SK-N-SH (cell line): ENCODE measurements around the gene POLN. TPM values are rescaled to one million over a fixed set of nuclear protein-coding genes. Genes with fewer than 3 reads are reported as not detected.

Experiments
- CTCF ChIA-PET: fragments of 300-600, 350-600 bp; formaldehyde crosslinking; extraction: SDS; loops from one replicate; lab custom pipeline; 2021; lab: Yijun Ruan, JAX
- POLR2A ChIA-PET: fragments of 350-600 bp; sonication (Branson Sonifier 250); formaldehyde crosslinking; extraction: SDS; loops from one replicate; lab custom pipeline; 2020; ENCODE audit warnings: antibody characterized with exemption, inconsistent platforms; lab: Yijun Ruan, JAX
- DNase-seq: peaks from one replicate; pipeline ENCODE4 v3.0.0; 2012
- H2AFZ ChIP-seq: fragments of 200-600 bp; sonication (generic); 2 replicates; pipeline ENCODE4 v1.8.1; 2016; ENCODE audit warnings: antibody characterized with exemption, mild to moderate bottlenecking, low read depth
- H3F3A ChIP-seq: fragments of 200-600 bp; sonication (generic); replicated peaks from 2 replicates; pipeline ENCODE3; 2016; ENCODE audit warnings: antibody characterized with exemption, mild to moderate bottlenecking; ENCODE audit not compliant: insufficient read depth
- H3K27ac ChIP-seq, 2 experiments: fragments of 200-500 bp in 1 of 2; fragments of 200-600 bp in 1 of 2; sonication (Bioruptor generic) in 1 of 2; sonication (generic), shearing (Covaris generic) in 1 of 2; 2 replicates each; pipeline versions ENCODE4 v1.5.1 to v1.6.1; 2014 to 2016; ENCODE audit warnings: low read depth in 2 of 2, inconsistent platforms in 1 of 2, low read length in 1 of 2, mild to moderate bottlenecking in 1 of 2, mixed read lengths in 1 of 2
- H3K27me3 ChIP-seq: fragments of 200-600 bp; sonication (generic), shearing (Covaris generic); 2 replicates; pipeline ENCODE4 v1.6.1; 2016; ENCODE audit warnings: mixed run types; ENCODE audit not compliant: insufficient read depth
- H3K36me3 ChIP-seq, 2 experiments: fragments of 200-500 bp in 1 of 2; fragments of 200-600 bp in 1 of 2; sonication (Bioruptor generic) in 1 of 2; sonication (generic) in 1 of 2; replicated peaks in 1 of 2; 2 replicates each; pipeline versions ENCODE3 to v1.5.1; 2014 to 2016; ENCODE audit warnings: low read length in 1 of 2, mild to moderate bottlenecking in 1 of 2; ENCODE audit not compliant: insufficient read depth in 2 of 2, control insufficient read depth in 1 of 2
- H3K4me1 ChIP-seq, 2 experiments: fragments of 200-500 bp in 1 of 2; fragments of 200-600 bp in 1 of 2; sonication (Bioruptor generic) in 1 of 2; sonication (generic), shearing (Covaris generic) in 1 of 2; 2 replicates each; pipeline versions ENCODE4 v1.5.1 to v1.6.1; 2014 to 2016; ENCODE audit warnings: low read depth in 1 of 2, low read length in 1 of 2, mixed run types in 1 of 2; ENCODE audit not compliant: insufficient read depth in 2 of 2, control insufficient read depth in 1 of 2
- H3K4me2 ChIP-seq: fragments of 200-600 bp; sonication (generic), shearing (Covaris generic); 2 replicates; pipeline ENCODE4 v1.6.1; 2017; ENCODE audit warnings: mixed run types
- H3K4me3 ChIP-seq, 2 experiments: fragments of 200-500 bp in 1 of 2; fragments of 200-600 bp in 1 of 2; sonication (Bioruptor generic) in 1 of 2; sonication (generic), shearing (Covaris generic) in 1 of 2; 2 replicates each; pipeline versions ENCODE4 v1.5.1 to v1.8.1; 2014 to 2016; ENCODE audit warnings: low read depth in 2 of 2, inconsistent platforms in 1 of 2, low read length in 1 of 2, mild to moderate bottlenecking in 1 of 2, mixed read lengths in 1 of 2, moderate library complexity in 1 of 2
- H3K79me2 ChIP-seq: fragments of 200-600 bp; sonication (generic); 2 replicates; pipeline ENCODE4 v1.8.1; 2017; ENCODE audit warnings: mild to moderate bottlenecking; ENCODE audit not compliant: insufficient read depth
- H3K9ac ChIP-seq: fragments of 200-600 bp; sonication (generic); 2 replicates; pipeline ENCODE4 v1.6.1; 2017; ENCODE audit warnings: mixed run types
- H3K9me2 ChIP-seq: fragments of 200-600 bp; sonication (generic); 2 replicates; pipeline ENCODE4 v1.6.1; 2017; ENCODE audit warnings: mixed run types
- H3K9me3 ChIP-seq: fragments of 200-600 bp; sonication (generic); 2 replicates; pipeline ENCODE4 v1.6.1; 2017; ENCODE audit warnings: mixed run types, mild to moderate bottlenecking, moderate library complexity
- H4K20me1 ChIP-seq: fragments of 200-600 bp; sonication (generic); 2 replicates; pipeline ENCODE4 v1.6.1; 2017; ENCODE audit warnings: mild to moderate bottlenecking, mixed run types; ENCODE audit not compliant: insufficient read depth
- CHD2 ChIP-seq: fragments of 150-350 bp; IDR thresholded peaks from 2 replicates; pipeline ENCODE4 v1.6.1; 2018; ENCODE audit warnings: low read length; ENCODE audit not compliant: partially characterized antibody
- ELF1 ChIP-seq: IDR thresholded peaks from 2 replicates; pipeline ENCODE4 v1.4.0; 2012
- EP300 ChIP-seq, 2 experiments: IDR thresholded peaks; 2 replicates each; pipeline versions ENCODE4 v1.4.0 to v1.6.1; 2012; ENCODE audit warnings: borderline replicate concordance in 1 of 2, low read depth in 1 of 2, low read length in 1 of 2
- GATA2 ChIP-seq: sonication (generic); formaldehyde crosslinking; IDR thresholded peaks from 2 replicates; pipeline ENCODE4 v1.5.0; 2020; ENCODE audit warnings: mild to moderate bottlenecking, missing genetic modification reagents
- JUND ChIP-seq: IDR thresholded peaks from 2 replicates; pipeline ENCODE4 v1.4.0; 2012
- MAX ChIP-seq: IDR thresholded peaks from 2 replicates; pipeline ENCODE4 v1.4.0; 2012; ENCODE audit warnings: low read depth
- MEF2A ChIP-seq: IDR thresholded peaks from 2 replicates; pipeline ENCODE4 v1.4.0; 2012; ENCODE audit warnings: low read depth, borderline replicate concordance
- MXI1 ChIP-seq: IDR thresholded peaks from 2 replicates; pipeline ENCODE4 v1.6.1; 2012; ENCODE audit warnings: mild to moderate bottlenecking, low read depth, low read length, improper control_type of control experiment
- POLR2AphosphoS5 ChIP-seq: IDR thresholded peaks from 2 replicates; pipeline ENCODE4 v1.6.1; 2012; ENCODE audit warnings: low read depth, low read length
- RAD21 ChIP-seq: IDR thresholded peaks from 2 replicates; pipeline ENCODE4 v1.6.1; 2012; ENCODE audit warnings: mild to moderate bottlenecking, low read length
- RCOR1 ChIP-seq: fragments of 150-350 bp; IDR thresholded peaks from 2 replicates; pipeline ENCODE4 v1.6.1; 2017; ENCODE audit warnings: antibody characterized with exemption, low read length
- RFX5 ChIP-seq: IDR thresholded peaks from 2 replicates; pipeline ENCODE4 v1.6.1; 2012; ENCODE audit warnings: mild to moderate bottlenecking, improper control_type of control experiment, low read length
- TCF12 ChIP-seq: IDR thresholded peaks from 2 replicates; pipeline ENCODE4 v1.4.0; 2012
- TEAD4 ChIP-seq: IDR thresholded peaks from 2 replicates; pipeline ENCODE4 v1.4.0; 2012; ENCODE audit warnings: mild to moderate bottlenecking, borderline replicate concordance; ENCODE audit not compliant: insufficient read depth
- USF1 ChIP-seq: IDR thresholded peaks from 2 replicates; pipeline ENCODE4 v1.4.0; 2012; ENCODE audit warnings: low read depth, borderline replicate concordance
- YY1 ChIP-seq: IDR thresholded peaks from 2 replicates; pipeline ENCODE4 v1.4.0; 2012; ENCODE audit warnings: low read depth, mild to moderate bottlenecking
- WGBS: methylation state at CpG from one replicate; pipeline ENCODE4 v1.1.6; 2017; ENCODE audit warnings: low lambda C conversion rate; 5-methylcytosine and 5-hydroxymethylcytosine counted together
- polyA plus RNA-seq, 3 experiments: library from polyadenylated mRNA; depleted of rRNA; stranded (reverse); fragments of >200 nt; gene quantifications; 2 replicates each; pipeline ENCODE4 v1.2.3, GENCODE V29; 2012

Gene POLN
- polyA plus RNA-seq, 1 of the 3 experiments (the other 2 are of a cell fraction) = 0.67 TPM

GRCh38 chr4:2180410-2180809, 61.5 kb downstream of the POLN start:
- no peak overlapping the region for H3K4me2 ChIP-seq
- H3K79me2 ChIP-seq = no peaks in the 10 kb centered on the region
- H3K9ac ChIP-seq = no peak overlapping the region
- no peak overlapping the region for H2AFZ ChIP-seq
- no peak overlapping the region for H3K4me3 ChIP-seq
- H3K9me2 ChIP-seq = no peaks in the 10 kb centered on the region
- WGBS = 88% methylated on average over 2 of the region's 2 CpGs
- H3K9me3 ChIP-seq = no peaks in the 10 kb centered on the region
- no peaks in the 10 kb centered on the region for H4K20me1 ChIP-seq
- DNase-seq = no peak
- no peaks in the 10 kb centered on the region for H3K4me1 ChIP-seq
- H3K36me3 ChIP-seq = no peaks in the 10 kb centered on the region
- ChIA-PET POLR2A (no interaction called here), CTCF (interaction anchor here (0.6 kb wide), 1 partner anchor 39 kb away, joined by 3 read pairs; no protein-coding TSS in a partner anchor)
- H3F3A ChIP-seq = peaks cover 3% of the 10 kb centered on the region
- TF ChIP-seq CHD2 = no peak
- TF ChIP-seq POLR2AphosphoS5 = no peak
- no peak for TF ChIP-seq MEF2A
- no peak for TF ChIP-seq GATA2 (CRISPR knock-in tag)
- TF ChIP-seq MXI1 = no peak
- no peak overlapping the region for H3K27ac ChIP-seq
- no peaks in the 10 kb centered on the region for H3K27me3 ChIP-seq

DNA sequence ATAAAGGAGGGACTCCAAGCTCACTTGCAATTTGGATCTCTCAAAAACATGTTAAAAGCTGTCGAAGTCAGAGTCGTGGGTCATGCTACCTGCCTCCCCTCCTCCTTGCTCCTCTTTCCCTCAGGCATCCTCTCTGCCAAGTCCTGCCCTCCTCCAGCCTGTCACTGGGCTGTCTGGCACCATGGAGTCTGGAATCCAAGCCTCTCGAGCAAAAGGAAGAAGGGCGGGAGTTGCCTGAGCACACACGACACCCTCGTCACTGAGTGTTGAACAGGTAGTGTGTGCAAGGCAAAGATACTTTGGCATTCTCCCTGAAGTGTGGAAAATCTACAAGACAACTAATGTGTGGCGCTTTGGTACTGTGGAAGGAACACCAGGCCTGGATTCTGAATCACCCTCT, 62.2 kb downstream of the POLN start:
- H4K20me1 ChIP-seq = no peaks in the 10 kb centered on the region
- no peaks in the 10 kb centered on the region for H3K4me1 ChIP-seq
- H3K79me2 ChIP-seq = no peaks in the 10 kb centered on the region
- H3K9ac ChIP-seq = no peak overlapping the region
- ChIA-PET POLR2A (no interaction called here), CTCF (no interaction called here)
- no peaks in the 10 kb centered on the region for H3K9me3 ChIP-seq
- no peaks in the 10 kb centered on the region for H3K36me3 ChIP-seq
- DNase-seq = no peak
- no peak overlapping the region for H3K4me2 ChIP-seq
- peaks cover 3% of the 10 kb centered on the region for H3F3A ChIP-seq
- no peak for TF ChIP-seq MAX
- TF ChIP-seq USF1 = no peak
- no peak for TF ChIP-seq YY1
- TF ChIP-seq MXI1 = no peak
- no peak for TF ChIP-seq EP300 (IDR thresholded peaks at IDR 0.05; ENCODE audit: borderline replicate concordance in 1 of 2, low read depth in 1 of 2, low read length in 1 of 2)
- TF ChIP-seq TCF12 = no peak
- no peak for TF ChIP-seq RAD21
- TF ChIP-seq RCOR1 = no peak
- TF ChIP-seq JUND = no peak
- TF ChIP-seq TEAD4 = no peak
- no peak for TF ChIP-seq RFX5
- TF ChIP-seq ELF1 = no peak
- no peak for TF ChIP-seq MEF2A
- 74% methylated on average over 7 of the region's 7 CpGs for WGBS
- no peak overlapping the region for H3K4me3 ChIP-seq
- H3K9me2 ChIP-seq = no peaks in the 10 kb centered on the region
- no peak overlapping the region for H3K27ac ChIP-seq
- H2AFZ ChIP-seq = no peak overlapping the region
- no peaks in the 10 kb centered on the region for H3K27me3 ChIP-seq
